ENCODE data around the gene GRK4. TPM values are rescaled to one million over a fixed set of nuclear protein-coding genes. Genes with fewer than 3 reads are reported as not detected.

GRK4 gene
- total RNA-seq, 1 donor from 2014 or later: 1.3 TPM

GRCh38 chr4:3022112-3022511 lies 58.7 kb downstream of the GRK4 start:
- Mint-ChIP-seq H3K4me3 (no peak overlapping the region), H3K36me3 (no peaks in the 10 kb centered on the region), H3K27me3 (ENCODE audit: insufficient read depth, low read depth) (peaks cover 3% of the 10 kb centered on the region), H3K4me1 (peaks cover 9% of the 10 kb centered on the region), H3K27ac (no peak overlapping the region), H3K9me3 (peaks cover 5% of the 10 kb centered on the region)
- no peaks in the 10 kb centered on the region for H4K20me1 ChIP-seq (ENCODE audit: low read depth)
- H3K4me1 ChIP-seq: no peaks in the 10 kb centered on the region
- no peak overlapping the region for H3K4me3 ChIP-seq
- H3K27me3 ChIP-seq: no peaks in the 10 kb centered on the region
- no peaks in the 10 kb centered on the region for H3F3A ChIP-seq (ENCODE audit: low read depth)
- H3K27ac ChIP-seq: no peak overlapping the region
- no peak overlapping the region for H2AFZ ChIP-seq (replicated peaks)
- no peaks in the 10 kb centered on the region for H3K9me3 ChIP-seq (ENCODE audit: low read depth)
- H3K9ac ChIP-seq: no peak overlapping the region
- H3K4me2 ChIP-seq: no peak overlapping the region
- no peaks in the 10 kb centered on the region for H3K79me2 ChIP-seq (ENCODE audit: low read depth)
- no peaks in the 10 kb centered on the region for H3K36me3 ChIP-seq
- no peak for TF ChIP-seq EZH2 (IDR thresholded peaks at IDR 0.05)
- TF ChIP-seq CTCF (IDR thresholded peaks at IDR 0.05): no peak
- no peak for TF ChIP-seq EZH2phosphoT487 (IDR thresholded peaks at IDR 0.05)
- no peak for DNase-seq (ENCODE audit: low spot score)

- Histone ChIP-seq H3F3A (ENCODE audit: low read depth) (no peaks in the 10 kb centered on the region), H3K27ac (no peak overlapping the region), H3K4me1 (no peaks in the 10 kb centered on the region), H3K4me3 (no peak overlapping the region), H2AFZ (replicated peaks) (no peak overlapping the region), H4K20me1 (ENCODE audit: low read depth) (no peaks in the 10 kb centered on the region), H3K9me3 (ENCODE audit: low read depth) (no peaks in the 10 kb centered on the region), H3K9ac (no peak overlapping the region), H3K4me2 (no peak overlapping the region), H3K79me2 (ENCODE audit: low read depth) (no peaks in the 10 kb centered on the region), H3K36me3 (no peaks in the 10 kb centered on the region), H3K27me3 (no peaks in the 10 kb centered on the region)
- Mint-ChIP-seq H3K4me3 (no peak overlapping the region), H3K27ac (no peak overlapping the region), H3K4me1 (peaks cover 9% of the 10 kb centered on the region), H3K36me3 (no peaks in the 10 kb centered on the region), H3K27me3 (ENCODE audit: insufficient read depth, low read depth) (peaks cover 3% of the 10 kb centered on the region), H3K9me3 (peaks cover 5% of the 10 kb centered on the region)
- DNase-seq (ENCODE audit: low spot score): no peak
- no peak for TF ChIP-seq EZH2 (IDR thresholded peaks at IDR 0.05)
- no peak for TF ChIP-seq CTCF (IDR thresholded peaks at IDR 0.05)
- TF ChIP-seq EZH2phosphoT487 (IDR thresholded peaks at IDR 0.05): no peak
Observed at GRCh38 chr4:3022651-3023050, 59.3 kb downstream of the GRK4 start.

GRCh38 chr4:3025881-3026280 lies 62.5 kb downstream of the GRK4 start:
- H3K79me2 ChIP-seq (ENCODE audit: low read depth): no peaks in the 10 kb centered on the region
- H3F3A ChIP-seq (ENCODE audit: low read depth): no peaks in the 10 kb centered on the region
- H3K36me3 ChIP-seq: no peaks in the 10 kb centered on the region
- no peak overlapping the region for H3K27ac Mint-ChIP-seq
- no peaks in the 10 kb centered on the region for H3K4me1 Mint-ChIP-seq
- H3K27ac ChIP-seq: no peak overlapping the region
- H3K4me2 ChIP-seq: no peak overlapping the region
- DNase-seq (ENCODE audit: low spot score): no peak
- no peaks in the 10 kb centered on the region for H4K20me1 ChIP-seq (ENCODE audit: low read depth)
- H3K4me1 ChIP-seq: no peaks in the 10 kb centered on the region
- H3K27me3 Mint-ChIP-seq (ENCODE audit: insufficient read depth, low read depth): peaks cover 2% of the 10 kb centered on the region
- no peak overlapping the region for H3K4me3 Mint-ChIP-seq
- no peaks in the 10 kb centered on the region for H3K27me3 ChIP-seq
- H2AFZ ChIP-seq (replicated peaks): no peak overlapping the region
- H3K4me3 ChIP-seq: no peak overlapping the region
- H3K9me3 ChIP-seq (ENCODE audit: low read depth): no peaks in the 10 kb centered on the region
- no peak for TF ChIP-seq EZH2 (IDR thresholded peaks at IDR 0.05)
- no peak for TF ChIP-seq CTCF (IDR thresholded peaks at IDR 0.05)
- TF ChIP-seq EZH2phosphoT487 (IDR thresholded peaks at IDR 0.05): no peak
- no peak overlapping the region for H3K9ac ChIP-seq
- peaks cover 5% of the 10 kb centered on the region for H3K9me3 Mint-ChIP-seq
- H3K36me3 Mint-ChIP-seq: no peaks in the 10 kb centered on the region
